NCI-H187 (cell line): ENCODE results near the gene NXPH3.

Source experiments
- DNase-seq, 2 experiments: peaks; one replicate each; lab custom pipeline; 2025; lab: John Stamatoyannopoulos, UW

Gene NXPH3

DNA sequence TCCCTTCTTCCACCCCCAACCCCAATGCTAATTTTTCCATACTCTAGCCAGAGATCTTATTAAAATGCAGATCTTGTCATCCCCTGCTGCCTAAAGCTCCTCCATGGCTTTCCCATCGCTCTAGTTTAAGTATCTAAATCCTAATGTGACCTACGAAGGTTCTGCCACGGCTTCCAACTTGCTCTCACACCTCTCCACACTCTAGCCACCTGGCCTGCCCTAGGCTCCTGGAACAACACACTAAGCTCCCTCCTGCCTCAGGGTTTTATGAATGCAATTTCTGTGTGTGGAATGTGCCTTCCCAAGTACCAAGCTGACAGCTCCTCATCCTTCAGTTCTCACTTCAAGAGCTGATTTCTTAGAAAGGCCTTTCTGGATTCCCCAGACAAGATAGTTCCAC lies 16.6 kb downstream of the NXPH3 start:
- no peak for DNase-seq

DNA sequence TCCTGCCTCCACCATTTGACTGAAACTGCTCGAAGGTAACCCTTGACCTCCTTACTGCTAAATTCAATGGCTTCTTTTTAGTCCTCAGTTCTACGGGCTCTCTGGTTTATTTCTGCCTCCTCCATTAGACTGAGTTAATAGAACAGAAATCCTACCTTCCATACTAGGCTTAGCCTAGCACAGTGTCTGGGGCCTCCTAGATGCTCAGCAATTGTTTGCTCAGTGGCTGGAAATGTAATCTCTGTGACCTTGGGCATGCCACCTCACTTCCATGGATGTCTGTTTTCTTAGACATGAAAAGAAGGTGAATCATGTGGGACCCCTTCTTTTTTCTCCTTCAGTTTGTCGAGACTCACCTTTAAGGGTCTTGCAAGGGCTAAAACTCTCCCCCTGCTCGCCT lies 19.7 kb downstream of the NXPH3 start:
- DNase-seq: no peak

DNA sequence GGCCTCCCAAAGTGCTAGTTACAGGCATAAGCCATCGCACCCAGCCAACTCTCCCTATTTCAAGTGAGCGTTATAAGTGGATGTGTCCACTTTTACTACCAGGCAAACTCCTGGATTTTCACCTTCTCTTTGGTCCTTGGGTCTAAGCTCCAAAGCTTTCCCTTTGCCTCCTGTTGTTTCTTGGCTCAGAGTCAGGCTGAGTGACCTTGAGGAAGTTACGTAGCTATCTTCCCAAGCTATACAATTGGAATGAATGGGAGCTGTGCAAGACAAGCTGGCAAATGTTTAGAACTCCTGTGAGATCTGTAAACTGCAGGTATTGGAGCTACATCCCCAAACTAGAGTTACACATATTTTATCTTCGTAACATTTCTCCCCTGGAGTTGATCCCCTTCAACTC lies 20.3 kb downstream of the NXPH3 start:
- no peak for DNase-seq

- DNase-seq: no peak
Measured at GRCh38 chr17:49596613-49597244, 21.1 kb downstream of the NXPH3 start.

GRCh38 chr17:49597436-49597835 lies 21.8 kb downstream of the NXPH3 start:
- DNase-seq: no peak

DNA sequence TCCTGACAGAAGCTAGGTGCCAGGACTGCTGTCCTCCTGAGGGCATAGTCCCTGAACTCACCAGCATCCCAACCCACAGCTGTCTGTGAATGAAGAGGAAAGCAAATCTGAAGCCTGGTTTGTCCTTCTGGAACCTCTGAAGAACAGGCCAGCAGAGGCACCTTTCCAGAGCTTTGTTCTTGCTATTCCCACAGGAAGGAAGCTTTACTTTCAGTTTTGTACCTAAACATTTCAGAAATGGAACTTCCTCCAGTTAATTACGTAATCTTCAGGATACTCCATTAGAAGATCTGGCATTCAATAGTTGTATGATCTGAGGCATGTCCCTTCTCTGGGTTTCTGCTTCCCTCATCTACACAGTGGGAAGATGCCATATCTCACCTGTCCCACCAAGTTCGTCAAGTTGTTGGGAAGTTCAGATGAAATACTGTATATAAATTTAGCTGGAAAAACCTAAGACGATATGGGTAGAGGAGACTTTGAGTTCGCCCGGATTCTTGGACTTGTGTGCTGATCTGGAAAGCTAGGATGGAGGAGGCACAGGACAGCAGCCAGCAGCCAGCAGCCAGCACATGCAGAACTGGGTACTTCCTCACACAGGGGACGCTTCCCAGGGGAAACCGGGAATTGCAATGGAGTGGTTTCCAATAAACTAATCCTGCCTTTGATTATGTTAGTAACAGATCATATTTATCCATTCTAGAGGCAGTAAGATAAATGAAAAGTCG lies 22.4 kb downstream of the NXPH3 start:
- no peak for DNase-seq

- no peak for DNase-seq
Measured at GRCh38 chr17:49598918-49599317, 23.2 kb downstream of the NXPH3 start.

- DNase-seq: no peak
Measured at GRCh38 chr17:49600949-49601348, 25.3 kb downstream of the NXPH3 start.

DNA sequence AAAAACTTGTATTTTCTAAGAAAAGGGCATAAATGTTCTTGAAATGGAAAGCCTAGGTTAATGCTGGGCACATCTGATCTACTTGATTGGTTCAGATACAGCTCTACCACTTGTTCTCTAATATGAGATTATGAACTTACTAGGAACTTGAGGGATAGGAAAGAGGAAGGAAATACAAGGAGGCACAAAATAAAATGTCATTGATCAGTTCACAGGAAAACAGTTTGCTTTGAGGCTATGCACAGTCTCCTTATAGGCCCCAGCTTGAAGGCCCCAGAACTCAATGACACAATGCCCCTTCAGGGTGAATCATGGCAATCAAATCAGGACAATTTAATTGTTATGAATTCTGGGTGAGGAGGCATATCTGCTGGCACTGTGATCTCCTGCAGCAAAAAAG lies 27.1 kb downstream of the NXPH3 start:
- no peak for DNase-seq

- DNase-seq: no peak
Measured at GRCh38 chr17:49603238-49603637, 27.6 kb downstream of the NXPH3 start.

DNA sequence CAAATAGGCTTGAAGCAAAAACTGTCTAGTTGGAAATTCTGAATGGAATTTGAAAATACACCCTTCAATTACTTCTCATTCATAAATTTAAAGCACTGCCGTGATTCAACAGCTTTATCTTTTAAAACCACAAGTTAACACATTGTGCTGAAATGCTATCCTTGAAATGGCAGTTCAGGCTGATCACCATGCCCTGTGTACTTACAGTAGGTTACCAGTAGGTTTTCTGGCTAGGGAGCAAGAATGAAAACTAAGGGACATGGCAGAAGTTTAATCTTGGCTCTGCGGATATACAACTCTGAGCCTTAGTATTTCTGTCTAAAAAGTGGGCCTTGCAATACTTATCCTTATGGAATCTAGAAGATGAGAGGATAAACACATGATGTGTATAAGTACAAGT lies 28.0 kb downstream of the NXPH3 start:
- no peak for DNase-seq

DNA sequence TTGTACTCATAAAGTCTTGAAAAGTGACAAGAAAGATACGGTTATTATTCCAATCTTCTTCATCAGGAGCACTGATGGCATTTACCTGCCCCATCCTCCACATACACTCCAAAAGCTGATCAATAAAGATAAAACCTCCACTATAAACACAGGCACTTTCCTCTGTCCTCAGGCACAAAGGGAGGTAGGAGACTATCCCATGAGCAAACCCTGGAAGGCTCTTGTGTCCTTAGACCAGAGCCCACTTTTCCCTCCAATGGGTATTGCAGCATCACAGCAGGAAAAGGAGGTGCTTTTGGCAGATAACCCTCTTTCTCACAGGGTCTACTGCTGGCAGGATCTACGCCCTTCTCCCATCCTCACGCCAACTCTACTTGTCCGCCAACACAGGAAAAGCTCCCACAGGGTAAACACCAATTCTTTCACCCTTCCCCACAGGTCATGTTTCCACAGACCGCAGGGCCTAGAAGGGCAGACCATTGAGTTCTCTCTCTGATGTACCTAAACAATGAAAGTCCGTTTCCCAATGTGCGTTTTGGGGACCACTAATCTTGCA lies 28.7 kb downstream of the NXPH3 start:
- no peak for DNase-seq

GRCh38 chr17:49610883-49611584 lies 35.4 kb downstream of the NXPH3 start:
- no peak for DNase-seq

- DNase-seq: no peak
Measured at GRCh38 chr17:49612726-49613125, 37.1 kb downstream of the NXPH3 start.

GRCh38 chr17:49613182-49613800 lies 37.6 kb downstream of the NXPH3 start:
- no peak for DNase-seq

DNA sequence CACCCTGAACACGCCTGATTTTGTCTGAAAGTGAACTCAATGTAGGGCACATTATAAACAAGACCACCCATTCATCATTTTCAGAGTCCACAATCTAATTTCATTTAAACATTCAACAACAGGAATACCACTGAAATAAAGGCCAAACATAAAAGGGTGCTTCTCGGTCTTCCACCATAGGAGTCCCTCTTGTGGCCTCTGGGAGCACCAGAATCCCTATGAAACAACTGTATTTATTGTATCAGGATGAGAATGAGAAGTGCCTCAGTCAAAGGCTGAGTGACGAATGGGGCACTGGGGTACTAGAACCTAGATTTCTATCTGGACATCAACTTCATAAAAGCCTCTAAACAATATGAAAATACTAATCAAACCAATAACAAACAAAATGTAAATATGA lies 40.4 kb downstream of the NXPH3 start:
- no peak for DNase-seq

DNA sequence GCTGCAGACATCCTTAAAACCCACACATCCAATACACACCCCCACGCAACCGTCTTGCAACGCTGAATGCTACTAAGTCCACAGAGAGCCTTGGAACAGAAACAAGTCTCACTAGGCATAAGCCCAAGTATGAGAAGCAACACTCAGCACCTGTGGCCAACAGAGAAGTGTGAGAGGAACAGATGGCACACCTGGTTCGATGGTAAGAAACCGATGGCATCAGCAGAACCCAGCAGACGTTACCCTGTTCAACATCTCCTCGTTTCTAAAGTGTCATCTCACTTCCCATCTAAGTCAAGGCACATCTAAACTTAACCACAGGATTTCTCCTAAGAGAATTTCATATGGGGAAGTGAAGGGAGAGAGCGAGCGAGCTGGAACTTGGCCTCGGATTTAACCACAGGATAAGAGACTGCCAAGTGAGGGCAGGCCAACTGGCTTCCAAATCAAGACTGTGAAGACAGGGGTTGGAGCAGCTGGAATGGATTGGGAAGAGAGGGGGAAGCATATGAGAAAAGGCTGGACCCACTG lies 41.0 kb downstream of the NXPH3 start:
- DNase-seq: no peak

GRCh38 chr17:49618028-49618611 lies 42.4 kb downstream of the NXPH3 start:
- no peak for DNase-seq

DNA sequence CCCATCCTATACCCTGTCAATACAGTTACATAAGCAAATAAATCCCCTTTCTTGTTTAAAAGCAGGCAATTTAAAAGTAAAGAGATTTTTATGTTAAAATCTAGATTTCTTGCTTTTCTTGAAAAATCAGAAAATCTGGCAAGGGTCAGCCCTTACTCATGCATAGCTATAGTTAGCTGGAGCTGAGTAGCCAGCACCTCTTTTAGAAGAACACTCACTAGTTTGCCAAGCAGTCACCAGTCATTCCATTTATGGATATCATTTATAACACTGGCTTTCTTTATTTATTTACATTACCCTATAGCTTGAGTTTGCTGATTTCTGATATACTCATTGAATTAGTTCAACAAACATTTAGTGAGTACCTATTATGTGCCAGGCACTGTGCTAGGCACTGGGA lies 45.7 kb downstream of the NXPH3 start:
- DNase-seq: no peak

GRCh38 chr17:49621946-49622529 lies 46.4 kb downstream of the NXPH3 start:
- no peak for DNase-seq

DNA sequence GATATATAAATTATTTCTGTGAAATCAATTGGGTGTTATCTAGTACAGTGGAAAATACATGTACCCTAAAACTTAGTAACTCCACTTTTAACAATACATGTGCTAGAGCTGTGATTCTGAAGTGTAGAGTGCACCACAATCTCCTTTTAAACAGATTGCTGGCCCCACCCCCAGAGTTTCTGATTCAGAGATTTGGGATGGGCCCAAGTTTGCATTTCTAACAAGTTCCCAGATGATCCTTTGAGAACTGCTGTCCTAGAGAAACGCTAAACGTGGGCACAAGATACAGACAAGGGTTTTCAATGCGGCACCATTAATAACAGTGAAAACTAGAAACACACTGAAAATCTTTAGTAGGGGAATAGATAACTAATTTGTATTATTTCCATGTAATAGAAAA lies 49.2 kb downstream of the NXPH3 start:
- DNase-seq: no peak

DNA sequence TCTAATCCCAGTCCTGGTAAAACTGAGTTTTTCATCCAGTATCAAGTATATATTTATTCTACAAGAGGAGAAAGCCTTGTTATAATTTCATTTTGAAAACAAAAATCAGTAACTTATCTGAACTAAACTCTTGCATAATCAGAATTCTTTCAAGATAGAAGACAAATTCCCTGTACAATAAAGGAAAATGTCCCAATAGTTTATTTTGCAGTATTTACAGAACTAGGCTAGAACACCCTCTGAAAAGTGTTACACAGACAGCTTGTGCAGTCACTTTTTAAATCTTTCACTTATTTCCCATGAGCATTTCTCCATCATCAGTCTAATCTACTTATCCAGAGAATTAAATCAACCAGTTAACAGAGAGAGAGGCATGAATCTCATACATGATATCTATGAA lies 53.8 kb downstream of the NXPH3 start:
- DNase-seq: no peak
